RPMI8226 (cell line): ENCODE measurements around the gene RNF213.

ENCODE experiments used
- DNase-seq: peaks from one replicate; pipeline ENCODE4 v3.0.0-alpha.2; 2015

Gene RNF213

GRCh38 chr17:80374732-80375585, 114.3 kb downstream of the RNF213 start:
- no peak for DNase-seq

GRCh38 chr17:80376531-80376930, 115.9 kb downstream of the RNF213 start:
- no peak for DNase-seq

- no peak for DNase-seq
Observed at GRCh38 chr17:80377798-80378197, 117.1 kb downstream of the RNF213 start.

- DNase-seq: no peak
Observed at GRCh38 chr17:80379348-80379747, 118.7 kb downstream of the RNF213 start.

GRCh38 chr17:80380068-80380467, 119.4 kb downstream of the RNF213 start:
- no peak for DNase-seq

- DNase-seq: no peak
Observed at GRCh38 chr17:80380555-80381002, 119.9 kb downstream of the RNF213 start.

- no peak for DNase-seq
Observed at GRCh38 chr17:80381416-80381923, 120.8 kb downstream of the RNF213 start.

- no peak for DNase-seq
Observed at GRCh38 chr17:80382446-80382845, 121.8 kb downstream of the RNF213 start.

- DNase-seq: no peak
Observed at GRCh38 chr17:80382956-80383355, 122.3 kb downstream of the RNF213 start.

GRCh38 chr17:80384078-80384960, 123.7 kb downstream of the RNF213 start:
- DNase-seq: no peak

GRCh38 chr17:80385046-80385445, 124.4 kb downstream of the RNF213 start:
- DNase-seq: no peak

GRCh38 chr17:80386341-80386740, 125.7 kb downstream of the RNF213 start:
- DNase-seq: no peak

- DNase-seq: no peak
Observed at GRCh38 chr17:80387071-80387470, 126.4 kb downstream of the RNF213 start.

- no peak for DNase-seq
Observed at GRCh38 chr17:80388175-80388574, 127.5 kb downstream of the RNF213 start.

GRCh38 chr17:80388601-80389000, 127.9 kb downstream of the RNF213 start:
- no peak for DNase-seq

GRCh38 chr17:80389011-80389995, 128.7 kb downstream of the RNF213 start:
- DNase-seq: no peak

GRCh38 chr17:80393241-80393890, 132.7 kb downstream of the RNF213 start:
- no peak for DNase-seq

- no peak for DNase-seq
Observed at GRCh38 chr17:80393961-80394360, 133.3 kb downstream of the RNF213 start.

GRCh38 chr17:80394629-80395216, 134.1 kb downstream of the RNF213 start:
- DNase-seq: no peak

GRCh38 chr17:80395402-80396151, 134.9 kb downstream of the RNF213 start:
- no peak for DNase-seq
